HepG2 (cell line): ENCODE measurements around the gene NDEL1. TPM values are rescaled to one million over a fixed set of nuclear protein-coding genes. Genes with fewer than 3 reads are reported as not detected.
A peak's percentile ranks its signal among the peaks of the same experiment; 100 is the strongest.

Experiments used
- ATAC-seq: fragments of 200-7000 bp; cut with Tn5 transposase; 3 replicates; pipeline ENCODE4 v1.9.1; 2020; ENCODE audit warnings: mild to moderate bottlenecking, moderate library complexity
- BruUV-seq: library from RNA; stranded (reverse); fragments of 400-500 nt; replicated peaks from 2 replicates; lab custom pipeline; 2021; lab: Mats Ljungman, UMichigan
- CTCF ChIA-PET: fragments of 300-600 bp; formaldehyde crosslinking; extraction: SDS; loops from one replicate; lab custom pipeline; 2021; ENCODE audit warnings: low total read pairs, inconsistent platforms, low intra/inter-chr PET ratio; lab: Yijun Ruan, JAX
- POLR2A ChIA-PET: fragments of 350-600 bp; sonication (Branson Sonifier 250); formaldehyde crosslinking; loops from one replicate; lab custom pipeline; 2020; ENCODE audit warnings: antibody characterized with exemption, inconsistent platforms; lab: Yijun Ruan, JAX
- DNase-seq: peaks from one replicate; pipeline ENCODE4 v3.0.0-alpha.2; 2015; ENCODE audit warnings: low spot score
- FAIRE-seq: peaks from 3 replicates; lab custom pipeline; 2011; peaks lifted over from hg19 to GRCh38; lab: Jason Lieb, UNC
- H2AFZ ChIP-seq: one replicate; pipeline ENCODE4 v1.6.1; 2011; ENCODE audit warnings: low read length, inconsistent platforms
- H3K27ac ChIP-seq: fragments of 300-600 bp; 3 replicates; pipeline ENCODE4 v1.8.0; 2011; ENCODE audit warnings: mixed run types, mild to moderate bottlenecking, mixed read lengths, low read length, inconsistent platforms; ENCODE audit not compliant: insufficient read depth; ENCODE audit errors: extremely low read length
- H3K27me3 ChIP-seq, 2 experiments: fragments of 200-600 bp in 1 of 2; 2 replicates in 1 of 2; 3 replicates in 1 of 2; pipeline versions ENCODE4 v1.6.0 to v1.8.0; 2011; ENCODE audit warnings: low read length in 2 of 2, mild to moderate bottlenecking in 2 of 2, moderate library complexity in 2 of 2, inconsistent platforms in 1 of 2; ENCODE audit not compliant: insufficient read depth in 2 of 2, control insufficient read depth in 1 of 2
- H3K36me3 ChIP-seq, 2 experiments: fragments of 200-600 bp in 1 of 2; replicated peaks in 1 of 2; 2 replicates in 1 of 2; 3 replicates in 1 of 2; pipeline versions ENCODE4 v1.5.1 to v1.8.0; 2011; ENCODE audit warnings: low read length in 2 of 2, inconsistent platforms in 1 of 2; ENCODE audit not compliant: insufficient read depth in 2 of 2, control insufficient read depth in 1 of 2
- H3K4me1 ChIP-seq: 2 replicates; pipeline ENCODE4 v1.5.1; 2012; ENCODE audit warnings: low read length, inconsistent platforms; ENCODE audit not compliant: insufficient read depth
- H3K4me2 ChIP-seq: 2 replicates; pipeline ENCODE4 v1.6.0; 2011; ENCODE audit warnings: low read depth, low read length, inconsistent platforms
- H3K4me3 ChIP-seq, 3 experiments: fragments of 200-600 bp in 1 of 3; sonication (generic), shearing (Covaris generic) in 1 of 3; replicated peaks in 1 of 3; 2 replicates each; pipeline ENCODE4 v1.5.1; 2011 to 2016; ENCODE audit warnings: low read length in 3 of 3, inconsistent platforms in 2 of 3, low read depth in 2 of 3, mild to moderate bottlenecking in 2 of 3, control low read depth in 1 of 3, mixed read lengths in 1 of 3; ENCODE audit not compliant: insufficient read depth in 1 of 3
- H3K79me2 ChIP-seq: one replicate; pipeline ENCODE4 v1.6.1; 2011; ENCODE audit warnings: low read length, inconsistent platforms; ENCODE audit not compliant: insufficient read depth
- H3K9ac ChIP-seq: 2 replicates; pipeline ENCODE4 v1.6.0; 2011; ENCODE audit warnings: mild to moderate bottlenecking, low read depth, low read length, inconsistent platforms; ENCODE audit not compliant: insufficient read depth
- H3K9me3 ChIP-seq: 2 replicates; pipeline ENCODE4 v1.5.1; 2012; ENCODE audit warnings: mild to moderate bottlenecking, low read length
- H4K20me1 ChIP-seq: 2 replicates; pipeline ENCODE4 v1.6.0; 2011; ENCODE audit warnings: inconsistent platforms, mild to moderate bottlenecking, low read length, moderate library complexity; ENCODE audit not compliant: insufficient read depth
- CEBPG ChIP-seq: IDR thresholded peaks from 2 replicates; pipeline ENCODE4 v1.6.1; 2016
- MTA1 ChIP-seq: sonication (generic); formaldehyde crosslinking; IDR thresholded peaks from 2 replicates; pipeline ENCODE4 v1.4.0; 2020; ENCODE audit warnings: missing genetic modification reagents, mild to moderate bottlenecking, borderline replicate concordance
- RORA ChIP-seq: sonication (generic); formaldehyde crosslinking; IDR thresholded peaks from 2 replicates; pipeline ENCODE4 v1.5.0; 2020; ENCODE audit warnings: mild to moderate bottlenecking, missing genetic modification reagents, moderate library complexity
- XBP1 ChIP-seq: sonication (generic); formaldehyde crosslinking; IDR thresholded peaks from 2 replicates; pipeline ENCODE4 v1.5.0; 2020; ENCODE audit warnings: missing genetic modification reagents
- ZMYM3 ChIP-seq: sonication (generic); formaldehyde crosslinking; IDR thresholded peaks from 2 replicates; pipeline ENCODE4 v1.5.1; 2020; ENCODE audit warnings: mild to moderate bottlenecking, missing genetic modification reagents
- ZNF629 ChIP-seq: sonication (generic); formaldehyde crosslinking; conservative IDR thresholded peaks from 2 replicates; pipeline ENCODE4 v1.5.0; 2020; ENCODE audit warnings: missing genetic modification reagents
- ZSCAN31 ChIP-seq: sonication (generic); formaldehyde crosslinking; IDR thresholded peaks from 2 replicates; pipeline ENCODE4 v1.5.0; 2020; ENCODE audit warnings: low read depth, mild to moderate bottlenecking, missing genetic modification reagents
- WGBS: methylation state at CpG from one replicate; pipeline ENCODE4 v1.1.6; 2017; ENCODE audit warnings: low lambda C conversion rate; 5-methylcytosine and 5-hydroxymethylcytosine counted together
- in situ Hi-C: cut with HindIII; loops from 2 replicates; pipeline ENCODE4 v1.10.0; 2017; ENCODE audit warnings: low pct_unique_long_range_greater_than_20kb; ENCODE audit not compliant: extremely low pct_ligation_motif_present
- intact Hi-C: fragments of 100-400 bp; cut with micrococcal nuclease; formaldehyde crosslinking; loops from one replicate; pipeline ENCODE4 v1.10.0; 2022; ENCODE audit not compliant: unreplicated experiment
- polyA plus RNA-seq, 8 experiments: library from polyadenylated mRNA; depleted of rRNA in 3 of 8; stranded (reverse) in 7 of 8; unstranded in 1 of 8; fragments of >200 nt; fragmentation: Illumina TruSeq in 4 of 8; extraction: Trizol in 4 of 8; gene quantifications; 2 replicates each; pipeline versions ENCODE4 v1.2.1 to v1.2.3, GENCODE V29; 2011 to 2016; ENCODE audit warnings: low read depth in 4 of 8, missing spikeins in 1 of 8, mixed read lengths in 1 of 8; ENCODE audit not compliant: insufficient read depth in 1 of 8
- total RNA-seq, 5 experiments: library from RNA; depleted of rRNA; stranded (reverse); fragments of >200 nt; fragmentation: Illumina TruSeq; extraction: Trizol; gene quantifications; 2 replicates each; pipeline ENCODE4 v1.2.3, GENCODE V29; 2016; ENCODE audit warnings: low read depth in 1 of 5
- TF ChIP-seq, protein P1 (sequence below): sonication (generic); formaldehyde crosslinking; IDR thresholded peaks from 2 replicates; pipeline ENCODE4 v1.4.0; 2020; ENCODE audit warnings: missing genetic modification reagents

The NDEL1 gene
- total and polyA plus RNA-seq, 2 of the 13 experiments (the other 11 are each of a cell fraction or from before 2014, with no cell fraction given), result 59.8 to 153 TPM

GRCh38 chr17:8409966-8410882 is 25.5 kb upstream of the NDEL1 start (continued):
- TF ChIP-seq, protein P1, sequence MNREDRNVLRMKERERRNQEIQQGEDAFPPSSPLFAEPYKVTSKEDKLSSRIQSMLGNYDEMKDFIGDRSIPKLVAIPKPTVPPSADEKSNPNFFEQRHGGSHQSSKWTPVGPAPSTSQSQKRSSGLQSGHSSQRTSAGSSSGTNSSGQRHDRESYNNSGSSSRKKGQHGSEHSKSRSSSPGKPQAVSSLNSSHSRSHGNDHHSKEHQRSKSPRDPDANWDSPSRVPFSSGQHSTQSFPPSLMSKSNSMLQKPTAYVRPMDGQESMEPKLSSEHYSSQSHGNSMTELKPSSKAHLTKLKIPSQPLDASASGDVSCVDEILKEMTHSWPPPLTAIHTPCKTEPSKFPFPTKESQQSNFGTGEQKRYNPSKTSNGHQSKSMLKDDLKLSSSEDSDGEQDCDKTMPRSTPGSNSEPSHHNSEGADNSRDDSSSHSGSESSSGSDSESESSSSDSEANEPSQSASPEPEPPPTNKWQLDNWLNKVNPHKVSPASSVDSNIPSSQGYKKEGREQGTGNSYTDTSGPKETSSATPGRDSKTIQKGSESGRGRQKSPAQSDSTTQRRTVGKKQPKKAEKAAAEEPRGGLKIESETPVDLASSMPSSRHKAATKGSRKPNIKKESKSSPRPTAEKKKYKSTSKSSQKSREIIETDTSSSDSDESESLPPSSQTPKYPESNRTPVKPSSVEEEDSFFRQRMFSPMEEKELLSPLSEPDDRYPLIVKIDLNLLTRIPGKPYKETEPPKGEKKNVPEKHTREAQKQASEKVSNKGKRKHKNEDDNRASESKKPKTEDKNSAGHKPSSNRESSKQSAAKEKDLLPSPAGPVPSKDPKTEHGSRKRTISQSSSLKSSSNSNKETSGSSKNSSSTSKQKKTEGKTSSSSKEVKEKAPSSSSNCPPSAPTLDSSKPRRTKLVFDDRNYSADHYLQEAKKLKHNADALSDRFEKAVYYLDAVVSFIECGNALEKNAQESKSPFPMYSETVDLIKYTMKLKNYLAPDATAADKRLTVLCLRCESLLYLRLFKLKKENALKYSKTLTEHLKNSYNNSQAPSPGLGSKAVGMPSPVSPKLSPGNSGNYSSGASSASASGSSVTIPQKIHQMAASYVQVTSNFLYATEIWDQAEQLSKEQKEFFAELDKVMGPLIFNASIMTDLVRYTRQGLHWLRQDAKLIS (CRISPR knock-in tag), result no peak
- TF ChIP-seq ZSCAN31 (CRISPR knock-in tag) (no peak), CEBPG (0 out of 2 replicates have a peak, but pooled peaks have one; percentile 20), XBP1 (CRISPR knock-in tag) (no peak), MTA1 (CRISPR knock-in tag) (no peak)
- TF ChIP-seq, all 625 proteins: peak for 79

DNA sequence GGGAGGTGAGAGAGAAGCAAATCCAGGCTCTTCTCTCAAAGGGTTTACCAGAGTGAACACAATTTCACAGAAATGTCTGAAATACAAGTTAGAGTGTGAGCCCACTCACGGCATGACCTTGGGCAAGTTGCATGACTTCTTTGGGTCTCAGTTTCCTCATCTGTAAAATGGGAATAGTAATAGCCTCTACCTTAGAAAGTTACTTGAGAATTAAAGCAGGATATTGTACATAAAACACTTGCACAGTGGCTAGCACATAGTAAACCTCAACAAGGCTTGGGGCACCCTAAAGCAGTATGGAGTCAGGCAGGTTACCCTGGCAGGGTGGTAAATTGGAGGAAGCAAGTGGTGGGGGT is 24.8 kb upstream of the NDEL1 start:
- no peaks in the 10 kb centered on the region for H3K27me3 ChIP-seq
- FAIRE-seq (no peak), ATAC-seq (no peak), DNase-seq (no peak)
- ChIA-PET CTCF (interaction anchor here (1.3 to 1.5 kb wide), 4 partner anchors 19 to 375 kb away, joined by 3 to 10 read pairs (median 4); no protein-coding TSS in a partner anchor), POLR2A (interaction anchor here (1.0 to 1.5 kb wide), 3 partner anchors 9 to 25 kb away, joined by 3 to 7 read pairs (median 5); partner anchors contain the start of gene NDEL1)
- no peak overlapping the region for H3K9ac ChIP-seq
- WGBS, result 86% methylated on average over 1 of the region's 1 CpG
- intact Hi-C loops (loop anchor here (5.0 kb wide), 1 partner anchor 36 kb away; no protein-coding TSS in a partner anchor), in situ Hi-C loops (loop anchor here (5.0 kb wide), 1 partner anchor 36 kb away; no protein-coding TSS in a partner anchor)
- no peak overlapping the region for H2AFZ ChIP-seq
- no peak overlapping the region for H3K4me3 ChIP-seq
- BruUV-seq, result no TSS peak
- no peaks in the 10 kb centered on the region for H4K20me1 ChIP-seq
- H3K27ac ChIP-seq, result no peak overlapping the region
- H3K4me2 ChIP-seq, result no peak overlapping the region
- no peaks in the 10 kb centered on the region for H3K9me3 ChIP-seq
- no peaks in the 10 kb centered on the region for H3K79me2 ChIP-seq
- TF ChIP-seq ZNF629, result peak; percentile 92
- TF ChIP-seq RORA (CRISPR knock-in tag), result no peak
- TF ChIP-seq ZMYM3 (CRISPR knock-in tag), result 0 out of 2 replicates have a peak, but pooled peaks have one; percentile 23
- peaks cover 58% of the 10 kb centered on the region for H3K4me1 ChIP-seq
- no peaks in the 10 kb centered on the region for H3K36me3 ChIP-seq
